PC-3 (cell line): ENCODE results near the gene TANGO6.

Experiments used
- EZH2 ChIP-seq: fragments of 300-600 bp; sonication (generic); IDR thresholded peaks from one replicate; pipeline ENCODE4 v1.6.1; 2017; ENCODE audit warnings: antibody characterized with exemption, mild to moderate bottlenecking, low read length; ENCODE audit not compliant: unreplicated experiment
- TF ChIP-seq, protein P1 (sequence below): fragments of 300-600 bp; sonication (generic); conservative IDR thresholded peaks from 2 replicates; pipeline ENCODE4 v1.5.1; 2017; ENCODE audit warnings: antibody characterized with exemption, low read depth, mild to moderate bottlenecking, low read length

DNA sequence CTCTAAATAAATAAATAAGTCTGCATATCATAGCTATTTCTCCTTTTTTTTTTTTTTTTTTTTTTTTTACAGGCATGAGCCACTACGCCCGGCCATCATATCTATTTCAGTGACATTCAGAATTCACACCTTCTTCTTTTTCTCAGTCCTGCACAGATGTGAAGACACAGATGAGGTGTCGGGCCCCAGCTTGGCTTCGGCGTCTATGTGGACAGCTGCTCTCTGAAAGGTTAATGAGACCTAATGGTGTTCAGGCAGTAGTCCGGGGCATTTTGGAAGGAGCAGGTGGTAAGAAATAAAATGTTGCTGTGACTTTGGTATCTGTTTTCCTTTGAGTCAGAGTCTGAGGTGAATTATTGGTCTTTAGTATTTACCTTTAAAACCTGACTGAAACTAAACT lies 23.6 kb downstream of the TANGO6 start:
- no peak for TF ChIP-seq EZH2
- TF ChIP-seq, protein P1, sequence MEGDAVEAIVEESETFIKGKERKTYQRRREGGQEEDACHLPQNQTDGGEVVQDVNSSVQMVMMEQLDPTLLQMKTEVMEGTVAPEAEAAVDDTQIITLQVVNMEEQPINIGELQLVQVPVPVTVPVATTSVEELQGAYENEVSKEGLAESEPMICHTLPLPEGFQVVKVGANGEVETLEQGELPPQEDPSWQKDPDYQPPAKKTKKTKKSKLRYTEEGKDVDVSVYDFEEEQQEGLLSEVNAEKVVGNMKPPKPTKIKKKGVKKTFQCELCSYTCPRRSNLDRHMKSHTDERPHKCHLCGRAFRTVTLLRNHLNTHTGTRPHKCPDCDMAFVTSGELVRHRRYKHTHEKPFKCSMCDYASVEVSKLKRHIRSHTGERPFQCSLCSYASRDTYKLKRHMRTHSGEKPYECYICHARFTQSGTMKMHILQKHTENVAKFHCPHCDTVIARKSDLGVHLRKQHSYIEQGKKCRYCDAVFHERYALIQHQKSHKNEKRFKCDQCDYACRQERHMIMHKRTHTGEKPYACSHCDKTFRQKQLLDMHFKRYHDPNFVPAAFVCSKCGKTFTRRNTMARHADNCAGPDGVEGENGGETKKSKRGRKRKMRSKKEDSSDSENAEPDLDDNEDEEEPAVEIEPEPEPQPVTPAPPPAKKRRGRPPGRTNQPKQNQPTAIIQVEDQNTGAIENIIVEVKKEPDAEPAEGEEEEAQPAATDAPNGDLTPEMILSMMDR = no peak
